Activated naive CD8-positive, alpha-beta T cell treated with anti-CD3 and anti-CD28 coated beads, Interleukin-2, amount 10 ng/mL, durations not matched to agents 7 days and 5 days (primary cell): ENCODE results near the gene TRIO. TPM values are rescaled to one million over a fixed set of nuclear protein-coding genes. Genes with fewer than 3 reads are reported as not detected.
A peak's percentile ranks its signal among the peaks of the same experiment; 100 is the strongest.

Experiments
- ATAC-seq: fragments of 150-1000 bp; cut with Tn5 transposase; one replicate; pipeline ENCODE4 v1.10.0; 2021; ENCODE audit warnings: low read depth, moderate library complexity
- POLR2A ChIA-PET: fragments of 350-600 bp; sonication (Branson Sonifier 250); formaldehyde crosslinking; loops from one replicate; lab custom pipeline; 2021; ENCODE audit warnings: antibody characterized with exemption; lab: Charles Lee
- DNase-seq: peaks from one replicate; pipeline ENCODE4 v3.0.0; 2021
- H3K27ac Mint-ChIP-seq: one replicate; pipeline ENCODE4 v1.8.0; 2022; ENCODE audit warnings: mild to moderate bottlenecking, mixed read lengths
- H3K27me3 Mint-ChIP-seq: one replicate; pipeline ENCODE4 v1.8.0; 2022; ENCODE audit warnings: mild to moderate bottlenecking, moderate library complexity, mixed read lengths
- H3K36me3 Mint-ChIP-seq: one replicate; pipeline ENCODE4 v1.8.0; 2021; ENCODE audit warnings: mild to moderate bottlenecking, mixed read lengths
- H3K4me1 Mint-ChIP-seq: one replicate; pipeline ENCODE4 v1.8.0; 2021; ENCODE audit warnings: mixed read lengths
- H3K4me3 Mint-ChIP-seq: one replicate; pipeline ENCODE4 v1.8.0; 2022; ENCODE audit warnings: mild to moderate bottlenecking, moderate library complexity, mixed read lengths
- H3K9me3 Mint-ChIP-seq: one replicate; pipeline ENCODE4 v1.8.0; 2021; ENCODE audit warnings: mixed read lengths
- total RNA-seq, 2 experiments: library from RNA; stranded (reverse); gene quantifications; one replicate each; pipeline ENCODE4 v1.2.3, GENCODE V29; 2021

Gene TRIO
- total RNA-seq, 2 experiments from 2014 or later = 7.7 to 7.9 TPM

GRCh38 chr5:14270209-14270702, 127.1 kb downstream of the TRIO start:
- Mint-ChIP-seq H3K4me3 (no peak overlapping the region), H3K9me3 (no peaks in the 10 kb centered on the region), H3K27me3 (peaks cover 26% of the 10 kb centered on the region), H3K4me1 (no peaks in the 10 kb centered on the region), H3K36me3 (no peaks in the 10 kb centered on the region), H3K27ac (no peak overlapping the region)
- ATAC-seq (no peak), DNase-seq (no peak)
- POLR2A ChIA-PET = no interaction called here

DNA sequence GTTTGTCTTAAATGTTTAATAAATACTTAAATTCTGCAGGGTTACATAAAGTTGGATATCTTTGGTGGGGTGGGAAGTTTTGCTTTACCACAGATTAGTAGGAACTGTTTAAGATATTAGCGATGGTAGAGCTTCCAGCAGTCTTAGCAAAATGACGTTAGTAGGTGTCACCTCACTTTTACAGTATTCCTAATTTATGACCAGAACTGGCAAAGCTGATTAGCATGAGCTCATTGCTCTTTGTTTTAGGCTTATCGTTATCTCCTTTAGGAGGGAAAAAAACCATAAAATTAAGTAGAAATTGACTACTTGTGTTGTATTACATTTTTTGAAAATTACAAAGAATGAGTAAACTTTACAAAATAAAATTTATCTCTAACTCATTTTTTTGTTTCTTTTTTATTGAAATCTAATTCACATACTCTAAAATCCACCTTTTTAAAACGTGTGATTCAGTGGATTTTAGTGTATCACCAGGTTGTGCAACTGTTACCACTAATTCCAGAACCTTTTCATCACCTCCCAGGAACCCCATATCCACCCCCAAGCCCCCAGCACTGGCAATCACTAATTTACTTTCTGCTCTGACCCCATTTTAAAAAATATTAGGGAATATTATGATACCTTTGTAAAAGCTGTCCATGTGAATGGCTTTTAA, 129.5 kb downstream of the TRIO start:
- Mint-ChIP-seq H3K27ac (no peak overlapping the region), H3K4me1 (peaks cover 1% of the 10 kb centered on the region), H3K9me3 (no peaks in the 10 kb centered on the region), H3K27me3 (peaks cover 16% of the 10 kb centered on the region), H3K4me3 (no peak overlapping the region), H3K36me3 (no peaks in the 10 kb centered on the region)
- no peak for DNase-seq
- ATAC-seq = no peak
- POLR2A ChIA-PET = no interaction called here

GRCh38 chr5:14273207-14273767, 130.1 kb downstream of the TRIO start:
- Mint-ChIP-seq H3K27me3 (peaks cover 17% of the 10 kb centered on the region), H3K36me3 (no peaks in the 10 kb centered on the region), H3K4me1 (peaks cover 1% of the 10 kb centered on the region), H3K27ac (no peak overlapping the region), H3K9me3 (no peaks in the 10 kb centered on the region), H3K4me3 (no peak overlapping the region)
- ATAC-seq (no peak), DNase-seq (no peak)
- POLR2A ChIA-PET = no interaction called here

GRCh38 chr5:14276380-14276779, 133.2 kb downstream of the TRIO start:
- Mint-ChIP-seq H3K27ac (no peak overlapping the region), H3K4me1 (peaks cover 1% of the 10 kb centered on the region), H3K36me3 (no peaks in the 10 kb centered on the region), H3K9me3 (no peaks in the 10 kb centered on the region), H3K4me3 (no peak overlapping the region), H3K27me3 (peaks cover 13% of the 10 kb centered on the region)
- DNase-seq (no peak), ATAC-seq (no peak)
- POLR2A ChIA-PET = no interaction called here

GRCh38 chr5:14277385-14278320, 134.5 kb downstream of the TRIO start:
- H3K36me3 Mint-ChIP-seq = no peaks in the 10 kb centered on the region
- H3K9me3 Mint-ChIP-seq = no peaks in the 10 kb centered on the region
- POLR2A ChIA-PET = no interaction called here
- ATAC-seq (no peak), DNase-seq (no peak)
- no peak overlapping the region for H3K4me3 Mint-ChIP-seq
- H3K4me1 Mint-ChIP-seq = peaks cover 5% of the 10 kb centered on the region
- H3K27me3 Mint-ChIP-seq = peaks cover 11% of the 10 kb centered on the region
- no peak overlapping the region for H3K27ac Mint-ChIP-seq

- Mint-ChIP-seq H3K9me3 (no peaks in the 10 kb centered on the region), H3K36me3 (no peaks in the 10 kb centered on the region), H3K27ac (no peak overlapping the region), H3K27me3 (peaks cover 8% of the 10 kb centered on the region), H3K4me3 (no peak overlapping the region), H3K4me1 (peaks cover 5% of the 10 kb centered on the region)
- no peak for DNase-seq
- ATAC-seq = no peak
- POLR2A ChIA-PET = no interaction called here
Measured at GRCh38 chr5:14280294-14280854, 137.2 kb downstream of the TRIO start.

GRCh38 chr5:14281746-14282181, 138.6 kb downstream of the TRIO start:
- ATAC-seq (peak; percentile 68), DNase-seq (no peak)
- Mint-ChIP-seq H3K4me1 (peaks cover 5% of the 10 kb centered on the region), H3K27ac (no peak overlapping the region), H3K9me3 (no peaks in the 10 kb centered on the region), H3K27me3 (peaks cover 8% of the 10 kb centered on the region), H3K4me3 (no peak overlapping the region), H3K36me3 (no peaks in the 10 kb centered on the region)
- POLR2A ChIA-PET = interaction anchor here (0.5 kb wide), 1 partner anchor 114 kb away, joined by 5 read pairs; no protein-coding TSS in a partner anchor

DNA sequence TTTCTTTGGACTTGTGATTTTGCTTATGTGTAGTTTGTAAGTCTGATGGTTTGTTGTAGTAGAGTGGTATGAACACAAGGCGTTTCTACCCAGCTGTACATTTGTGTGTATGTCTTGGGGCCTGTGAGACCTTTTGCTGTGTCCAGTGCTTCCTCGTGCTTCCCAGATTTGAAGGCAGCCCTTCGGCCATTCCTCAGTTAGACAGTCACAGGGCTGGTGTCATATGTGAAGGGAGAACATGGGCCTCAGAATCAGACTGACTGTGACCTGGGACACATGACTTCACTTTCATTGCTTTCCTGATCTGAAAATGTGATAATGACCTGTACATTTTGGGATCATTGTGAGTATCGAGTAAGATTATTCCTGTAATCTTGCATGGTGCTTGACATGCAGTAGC, 140.0 kb downstream of the TRIO start:
- Mint-ChIP-seq H3K36me3 (no peaks in the 10 kb centered on the region), H3K27ac (no peak overlapping the region), H3K4me1 (peaks cover 4% of the 10 kb centered on the region), H3K27me3 (peaks cover 3% of the 10 kb centered on the region), H3K4me3 (no peak overlapping the region), H3K9me3 (no peaks in the 10 kb centered on the region)
- POLR2A ChIA-PET = no interaction called here
- ATAC-seq (no peak), DNase-seq (no peak)

DNA sequence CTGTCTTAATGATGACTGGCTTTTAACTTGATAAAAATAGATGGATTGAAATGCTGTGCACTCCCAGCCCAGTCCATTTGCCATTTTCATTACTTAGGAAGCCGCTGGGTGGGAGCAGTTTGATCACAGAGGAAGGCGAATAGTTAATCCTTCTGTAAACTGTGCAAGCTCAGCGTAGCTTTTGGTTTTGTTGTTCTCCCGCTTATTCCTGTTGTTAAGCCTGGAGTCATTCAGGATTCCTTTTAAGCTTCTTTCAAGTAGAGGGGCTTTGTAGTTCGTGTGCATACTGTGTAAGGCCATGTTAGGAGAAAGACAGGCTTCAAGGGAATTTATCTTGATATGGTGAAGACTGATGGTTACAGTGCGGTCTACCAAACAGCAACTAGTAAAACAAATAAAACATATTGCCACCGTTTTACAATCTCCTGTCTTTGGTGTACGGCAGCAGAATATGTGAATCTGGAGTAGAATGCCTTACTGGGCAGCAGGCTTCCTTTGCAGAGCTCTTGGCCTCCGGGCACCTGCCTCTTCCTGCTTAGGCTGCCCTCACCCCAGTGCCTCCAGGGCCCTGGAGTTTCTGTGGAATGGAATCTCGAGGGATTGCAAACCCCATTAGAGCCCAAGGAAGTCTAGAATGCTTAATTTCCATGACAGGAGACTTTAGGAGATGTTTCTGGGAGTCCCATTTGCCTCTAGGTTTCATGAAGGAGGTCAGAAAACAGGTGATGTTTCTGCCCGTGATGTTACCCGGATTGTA, 141.4 kb downstream of the TRIO start:
- POLR2A ChIA-PET = no interaction called here
- Mint-ChIP-seq H3K4me3 (no peak overlapping the region), H3K27ac (no peak overlapping the region), H3K36me3 (no peaks in the 10 kb centered on the region), H3K4me1 (peaks cover 4% of the 10 kb centered on the region), H3K9me3 (no peaks in the 10 kb centered on the region), H3K27me3 (peaks cover 2% of the 10 kb centered on the region)
- DNase-seq = no peak
- ATAC-seq = no peak

GRCh38 chr5:14286007-14286406, 142.9 kb downstream of the TRIO start:
- Mint-ChIP-seq H3K9me3 (no peaks in the 10 kb centered on the region), H3K4me1 (peaks cover 4% of the 10 kb centered on the region), H3K4me3 (no peak overlapping the region), H3K27me3 (no peaks in the 10 kb centered on the region), H3K36me3 (no peaks in the 10 kb centered on the region), H3K27ac (no peak overlapping the region)
- DNase-seq (no peak), ATAC-seq (no peak)
- POLR2A ChIA-PET = interaction anchor here (0.6 kb wide), 1 partner anchor 808 kb away, joined by 4 read pairs; no protein-coding TSS in a partner anchor

DNA sequence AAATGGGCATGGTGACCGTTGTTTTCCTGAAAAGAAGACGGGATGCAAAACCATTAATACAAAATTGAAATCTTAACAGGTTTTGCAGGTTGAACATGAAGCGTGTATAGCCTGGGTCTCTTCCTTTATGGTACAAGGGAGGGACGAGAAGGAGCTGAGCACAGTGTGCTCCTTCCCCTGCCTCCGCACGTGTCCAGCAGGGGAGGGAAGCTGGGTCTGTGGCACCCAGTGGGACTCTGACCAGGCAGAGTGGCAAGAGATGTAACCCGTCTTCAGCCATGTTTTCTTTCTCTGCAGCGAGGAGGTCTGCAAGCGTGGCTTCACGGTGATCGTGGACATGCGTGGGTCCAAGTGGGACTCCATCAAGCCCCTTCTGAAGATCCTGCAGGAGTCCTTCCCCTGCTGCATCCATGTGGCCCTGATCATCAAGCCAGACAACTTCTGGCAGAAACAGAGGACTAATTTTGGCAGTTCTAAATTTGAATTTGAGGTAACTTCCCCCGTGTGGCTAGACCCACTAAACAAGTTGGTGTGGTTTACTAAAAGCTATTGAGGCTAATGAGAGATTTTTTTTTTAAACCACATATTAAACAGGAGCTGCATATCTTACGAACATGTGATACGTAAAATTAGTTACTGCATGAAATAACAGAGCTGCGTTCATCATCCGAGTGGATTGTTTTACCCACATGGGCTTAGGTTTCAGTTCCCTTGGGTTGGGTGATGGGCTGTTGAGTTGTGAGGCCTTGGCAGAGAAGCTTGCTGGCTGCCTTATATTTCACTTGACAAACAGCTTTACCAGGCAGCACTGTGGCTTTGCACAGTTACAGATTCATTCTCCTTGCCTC, 143.7 kb downstream of the TRIO start:
- Mint-ChIP-seq H3K27me3 (no peaks in the 10 kb centered on the region), H3K36me3 (no peaks in the 10 kb centered on the region), H3K9me3 (no peaks in the 10 kb centered on the region), H3K4me1 (peaks cover under 1% of the 10 kb centered on the region), H3K4me3 (no peak overlapping the region), H3K27ac (no peak overlapping the region)
- no peak for ATAC-seq
- no peak for DNase-seq
- POLR2A ChIA-PET = interaction anchor here (0.6 kb wide), 1 partner anchor 807 kb away, joined by 4 read pairs; no protein-coding TSS in a partner anchor
